Measurements from ENCODE around the gene MRAS. TPM values are rescaled to one million over a fixed set of nuclear protein-coding genes. Genes with fewer than 3 reads are reported as not detected.

MRAS gene
- total RNA-seq, 1 donor from 2014 or later: 55.4 TPM

DNA sequence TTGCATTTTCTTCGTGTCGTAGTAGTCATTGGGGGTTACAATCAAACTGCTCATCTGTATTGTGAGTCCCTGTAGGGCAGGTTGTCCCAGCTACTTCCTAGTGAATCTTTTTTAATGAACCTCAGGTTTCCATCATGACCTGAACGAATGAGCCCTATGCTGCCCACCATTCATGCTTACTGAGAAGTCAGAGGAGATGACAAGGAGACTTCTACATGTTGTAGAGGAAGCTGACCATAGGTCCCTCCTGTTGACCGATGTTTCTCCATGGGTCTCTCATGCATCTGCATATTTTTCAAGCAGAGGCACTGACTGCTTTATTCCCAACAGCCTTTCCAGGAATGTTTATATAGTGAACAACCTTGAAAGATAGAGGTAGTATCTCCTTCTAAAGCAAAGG, 13.8 kb upstream of the MRAS start:
- Histone ChIP-seq H3K4me1 (ENCODE audit: insufficient read depth, low read length) (peaks cover under 1% of the 10 kb centered on the region), H3K4me3 (ENCODE audit: insufficient read depth, low read depth, low read length) (no peak overlapping the region), H3K79me2 (ENCODE audit: insufficient read depth, low read length) (no peaks in the 10 kb centered on the region), H4K20me1 (ENCODE audit: insufficient read depth, low read length) (no peaks in the 10 kb centered on the region), H3K27me3 (ENCODE audit: insufficient read depth, low read length) (peaks cover 12% of the 10 kb centered on the region), H2AFZ (ENCODE audit: low read depth, low read length) (no peak overlapping the region), H3K36me3 (ENCODE audit: insufficient read depth, low read length) (no peaks in the 10 kb centered on the region), H3K4me2 (ENCODE audit: low read length) (no peak overlapping the region), H3K27ac (ENCODE audit: low read depth, low read length) (no peak overlapping the region), H3K9me3 (ENCODE audit: insufficient read depth, low read depth, low read length) (no peaks in the 10 kb centered on the region), H3K9ac (ENCODE audit: low read length) (no peak overlapping the region)
- H3K27ac Mint-ChIP-seq (ENCODE audit: unreplicated experiment): no peak overlapping the region
- H3K27me3 Mint-ChIP-seq (ENCODE audit: low read depth, unreplicated experiment): peaks cover 13% of the 10 kb centered on the region
- peaks cover 3% of the 10 kb centered on the region for H3K4me1 Mint-ChIP-seq (ENCODE audit: low read depth, unreplicated experiment)
- no peaks in the 10 kb centered on the region for H3K36me3 Mint-ChIP-seq (ENCODE audit: low read depth, unreplicated experiment)
- no peak for DNase-seq (ENCODE audit: low read depth)
- no peaks in the 10 kb centered on the region for H3K9me3 Mint-ChIP-seq (ENCODE audit: unreplicated experiment)
- H3K4me3 Mint-ChIP-seq (ENCODE audit: unreplicated experiment): no peak overlapping the region
- TF ChIP-seq CTCF (IDR thresholded peaks at IDR 0.05; ENCODE audit: insufficient read depth, low read depth, low read length) (no peak), EZH2 (IDR thresholded peaks at IDR 0.05; ENCODE audit: insufficient read depth, low read length) (no peak)
- no peak for FAIRE-seq

DNA sequence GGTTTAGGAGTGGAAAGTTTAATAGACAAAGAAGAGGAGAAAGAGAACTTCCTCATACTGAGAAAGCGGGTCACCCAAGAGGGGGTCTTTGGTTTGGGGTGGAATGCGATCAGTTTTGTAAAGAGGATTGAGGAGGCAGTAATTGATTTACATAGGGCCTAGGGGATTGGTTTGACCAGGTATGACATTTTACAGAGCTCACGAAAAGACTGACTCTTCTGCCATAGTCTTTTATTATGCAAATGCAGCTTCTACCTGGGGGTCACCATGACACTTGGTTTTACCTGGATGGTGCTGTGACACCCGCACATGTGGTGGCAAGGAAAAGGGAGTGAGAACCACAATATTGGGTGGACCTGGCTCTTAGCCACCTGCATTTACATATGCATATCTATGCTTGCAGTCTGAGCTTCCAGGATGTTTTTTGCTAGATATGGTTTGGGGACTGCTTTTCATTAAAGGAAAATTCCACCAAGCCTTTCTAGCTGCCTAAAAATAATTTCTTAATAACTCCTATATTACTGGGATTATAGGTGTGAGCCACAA, 11.9 kb upstream of the MRAS start:
- Mint-ChIP-seq H3K27ac (ENCODE audit: unreplicated experiment) (no peak overlapping the region), H3K36me3 (ENCODE audit: low read depth, unreplicated experiment) (no peaks in the 10 kb centered on the region), H3K27me3 (ENCODE audit: low read depth, unreplicated experiment) (peaks cover 15% of the 10 kb centered on the region), H3K4me1 (ENCODE audit: low read depth, unreplicated experiment) (no peaks in the 10 kb centered on the region), H3K4me3 (ENCODE audit: unreplicated experiment) (no peak overlapping the region), H3K9me3 (ENCODE audit: unreplicated experiment) (no peaks in the 10 kb centered on the region)
- DNase-seq (ENCODE audit: low read depth): no peak
- Histone ChIP-seq H3K27me3 (ENCODE audit: insufficient read depth, low read length) (peaks cover 12% of the 10 kb centered on the region), H4K20me1 (ENCODE audit: insufficient read depth, low read length) (no peaks in the 10 kb centered on the region), H3K4me3 (ENCODE audit: insufficient read depth, low read depth, low read length) (no peak overlapping the region), H3K27ac (ENCODE audit: low read depth, low read length) (no peak overlapping the region), H3K79me2 (ENCODE audit: insufficient read depth, low read length) (no peaks in the 10 kb centered on the region), H3K36me3 (ENCODE audit: insufficient read depth, low read length) (no peaks in the 10 kb centered on the region), H3K4me2 (ENCODE audit: low read length) (no peak overlapping the region), H3K9ac (ENCODE audit: low read length) (no peak overlapping the region), H3K4me1 (ENCODE audit: insufficient read depth, low read length) (no peaks in the 10 kb centered on the region), H2AFZ (ENCODE audit: low read depth, low read length) (no peak overlapping the region), H3K9me3 (ENCODE audit: insufficient read depth, low read depth, low read length) (no peaks in the 10 kb centered on the region)
- no peak for TF ChIP-seq CTCF (IDR thresholded peaks at IDR 0.05; ENCODE audit: insufficient read depth, low read depth, low read length)
- TF ChIP-seq EZH2 (IDR thresholded peaks at IDR 0.05; ENCODE audit: insufficient read depth, low read length): no peak
- no peak for FAIRE-seq

DNA sequence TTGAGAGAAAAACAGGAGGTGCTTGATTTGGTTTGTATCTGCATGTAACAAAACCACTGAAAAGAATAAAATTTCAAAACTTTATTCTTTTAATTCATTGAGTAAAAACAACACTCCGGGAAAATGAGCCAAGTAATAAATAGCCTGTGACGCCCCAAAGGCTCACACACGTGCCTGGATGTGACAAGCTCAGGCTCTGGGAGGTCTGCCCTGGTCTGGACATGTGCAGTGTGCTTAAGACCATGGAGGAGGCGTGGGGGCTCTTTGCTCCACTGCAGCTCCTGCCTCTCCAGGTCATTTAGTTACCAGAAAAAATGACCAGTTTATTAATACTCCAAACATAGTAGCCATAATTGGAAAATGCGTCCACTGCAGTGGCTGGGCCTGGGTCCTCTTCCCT, 10.1 kb upstream of the MRAS start:
- no peak overlapping the region for H3K4me3 ChIP-seq (ENCODE audit: insufficient read depth, low read depth, low read length)
- no peaks in the 10 kb centered on the region for H3K36me3 ChIP-seq (ENCODE audit: insufficient read depth, low read length)
- Mint-ChIP-seq H3K9me3 (ENCODE audit: unreplicated experiment) (no peaks in the 10 kb centered on the region), H3K4me3 (ENCODE audit: unreplicated experiment) (no peak overlapping the region), H3K27me3 (ENCODE audit: low read depth, unreplicated experiment) (peaks cover 16% of the 10 kb centered on the region), H3K36me3 (ENCODE audit: low read depth, unreplicated experiment) (no peaks in the 10 kb centered on the region), H3K4me1 (ENCODE audit: low read depth, unreplicated experiment) (no peaks in the 10 kb centered on the region), H3K27ac (ENCODE audit: unreplicated experiment) (no peak overlapping the region)
- H3K4me2 ChIP-seq (ENCODE audit: low read length): no peak overlapping the region
- FAIRE-seq: no peak
- no peaks in the 10 kb centered on the region for H3K79me2 ChIP-seq (ENCODE audit: insufficient read depth, low read length)
- no peaks in the 10 kb centered on the region for H4K20me1 ChIP-seq (ENCODE audit: insufficient read depth, low read length)
- peaks cover 12% of the 10 kb centered on the region for H3K27me3 ChIP-seq (ENCODE audit: insufficient read depth, low read length)
- DNase-seq (ENCODE audit: low read depth): no peak
- no peak overlapping the region for H2AFZ ChIP-seq (ENCODE audit: low read depth, low read length)
- no peaks in the 10 kb centered on the region for H3K4me1 ChIP-seq (ENCODE audit: insufficient read depth, low read length)
- no peaks in the 10 kb centered on the region for H3K9me3 ChIP-seq (ENCODE audit: insufficient read depth, low read depth, low read length)
- TF ChIP-seq EZH2 (IDR thresholded peaks at IDR 0.05; ENCODE audit: insufficient read depth, low read length) (no peak), CTCF (IDR thresholded peaks at IDR 0.05; ENCODE audit: insufficient read depth, low read depth, low read length) (no peak)
- no peak overlapping the region for H3K9ac ChIP-seq (ENCODE audit: low read length)
- no peak overlapping the region for H3K27ac ChIP-seq (ENCODE audit: low read depth, low read length)
